HG02678 (cell line): Measurements from ENCODE around the gene NDST4.
A peak's percentile ranks its signal among the peaks of the same experiment; 100 is the strongest.

Experiments used
- ATAC-seq: cut with Tn5 transposase; IDR thresholded peaks from one replicate; pipeline ENCODE4 v1.9.1; 2021; ENCODE audit warnings: mild to moderate bottlenecking, moderate library complexity; ENCODE audit not compliant: unreplicated experiment

The NDST4 gene

GRCh38 chr4:115113506-115114106, at the start of gene NDST4:
NDST4 (minus strand) TSS chr4:115113620; CDS start chr4:115077036, 36,584 bp downstream.
- no peak for ATAC-seq

GRCh38 chr4:115159141-115159540, 45.7 kb upstream of the NDST4 start:
- no peak for ATAC-seq

DNA sequence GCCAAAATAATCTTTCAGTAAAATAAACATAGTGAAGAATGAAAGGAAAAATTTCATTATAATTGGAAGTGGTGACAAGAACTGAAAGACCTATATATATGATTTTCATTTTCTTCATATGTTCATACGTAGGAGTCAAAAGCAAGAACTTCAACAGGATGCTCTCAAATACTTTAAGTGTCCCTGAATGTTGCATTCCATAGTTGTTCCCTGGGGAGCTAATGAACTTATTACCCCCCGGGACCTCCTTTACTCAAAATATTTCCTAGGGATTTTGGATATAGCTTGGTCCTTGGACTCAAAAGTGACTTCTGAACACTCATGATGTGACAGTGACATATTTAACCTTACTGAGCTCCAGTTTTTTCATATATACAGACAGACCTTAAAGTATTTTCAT, 44.9 kb upstream of the NDST4 start:
- no peak for ATAC-seq

GRCh38 chr4:115154826-115155225, 41.4 kb upstream of the NDST4 start:
- ATAC-seq = no peak

DNA sequence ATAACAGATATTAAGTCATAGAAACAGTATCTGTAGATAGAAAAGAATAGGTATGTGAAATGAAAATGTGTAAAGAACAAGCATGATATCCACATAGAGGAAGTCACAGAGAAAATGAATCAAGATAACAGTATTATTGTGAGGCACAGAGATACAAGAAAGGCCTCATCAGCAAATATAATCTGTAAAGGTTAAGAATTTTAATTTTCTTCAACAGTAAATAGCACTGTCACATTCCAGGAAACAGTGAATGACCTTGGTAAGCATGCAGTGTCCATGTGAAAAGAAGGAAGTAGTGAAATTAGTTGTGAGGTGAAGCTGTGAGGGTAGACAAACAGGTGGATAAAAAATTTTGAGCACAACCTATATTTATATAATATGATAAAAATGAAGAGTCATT, 39.5 kb upstream of the NDST4 start:
- ATAC-seq = no peak

DNA sequence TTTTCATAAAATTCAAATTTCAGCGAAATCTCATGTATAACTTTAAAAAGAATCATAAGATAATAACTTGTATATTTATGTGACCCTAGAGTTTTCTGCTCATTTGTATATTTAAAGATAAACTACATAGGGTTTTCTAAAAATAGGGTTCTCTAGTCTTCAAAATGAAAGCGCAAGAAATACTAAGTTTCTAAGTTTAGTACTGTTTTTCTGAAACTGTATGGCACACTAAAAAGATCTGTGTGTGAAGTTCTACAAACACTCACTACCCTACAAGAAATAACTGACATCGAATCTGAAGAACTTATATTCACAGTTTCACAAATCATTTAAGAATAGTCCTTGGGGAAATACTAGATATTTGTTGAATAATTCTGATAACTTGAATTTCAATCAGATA, 38.7 kb upstream of the NDST4 start:
- peak; percentile 58 for ATAC-seq

- ATAC-seq = no peak
These were observed 35.7 kb upstream of the NDST4 start for GRCh38 chr4:115149106-115149505.

- ATAC-seq = no peak
These were observed 32.2 kb upstream of the NDST4 start for GRCh38 chr4:115145393-115146160.

DNA sequence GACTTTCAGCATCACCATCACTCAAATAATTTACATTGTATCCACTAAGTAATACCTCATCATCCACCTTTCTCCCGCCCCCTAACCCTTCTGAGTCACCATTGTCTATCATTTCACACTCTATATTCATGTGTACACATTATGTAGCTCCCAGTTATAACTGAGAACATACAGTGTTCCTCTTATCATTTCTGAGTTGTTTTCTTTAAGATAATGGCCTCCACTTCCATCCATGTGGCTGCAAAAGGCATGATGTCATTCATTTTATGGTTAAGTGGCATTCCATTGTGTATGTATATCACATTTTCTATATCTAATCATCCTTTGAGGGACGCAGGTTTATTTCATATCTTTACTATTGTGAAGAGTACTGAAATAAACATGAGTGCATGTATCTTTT, 14.6 kb upstream of the NDST4 start:
- ATAC-seq = no peak

DNA sequence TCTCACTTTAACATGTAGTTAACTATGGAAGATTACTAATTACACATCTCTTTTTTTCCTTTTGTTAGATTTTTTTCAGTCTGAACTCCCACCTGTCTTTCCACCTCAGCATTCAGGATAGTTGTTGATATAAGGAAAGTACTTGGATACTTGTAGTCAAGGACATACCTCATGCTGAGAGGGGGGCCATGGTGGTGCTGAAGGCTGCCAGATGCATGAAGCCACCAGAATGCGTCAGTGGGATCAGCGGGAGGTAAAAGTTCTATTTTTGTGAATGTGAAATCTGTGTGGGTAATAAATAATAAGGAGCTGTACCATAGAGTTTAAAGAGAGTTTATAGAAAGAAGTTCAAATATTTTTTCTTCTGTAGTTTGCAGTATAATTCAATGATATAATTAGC, 13.1 kb upstream of the NDST4 start:
- ATAC-seq = no peak

DNA sequence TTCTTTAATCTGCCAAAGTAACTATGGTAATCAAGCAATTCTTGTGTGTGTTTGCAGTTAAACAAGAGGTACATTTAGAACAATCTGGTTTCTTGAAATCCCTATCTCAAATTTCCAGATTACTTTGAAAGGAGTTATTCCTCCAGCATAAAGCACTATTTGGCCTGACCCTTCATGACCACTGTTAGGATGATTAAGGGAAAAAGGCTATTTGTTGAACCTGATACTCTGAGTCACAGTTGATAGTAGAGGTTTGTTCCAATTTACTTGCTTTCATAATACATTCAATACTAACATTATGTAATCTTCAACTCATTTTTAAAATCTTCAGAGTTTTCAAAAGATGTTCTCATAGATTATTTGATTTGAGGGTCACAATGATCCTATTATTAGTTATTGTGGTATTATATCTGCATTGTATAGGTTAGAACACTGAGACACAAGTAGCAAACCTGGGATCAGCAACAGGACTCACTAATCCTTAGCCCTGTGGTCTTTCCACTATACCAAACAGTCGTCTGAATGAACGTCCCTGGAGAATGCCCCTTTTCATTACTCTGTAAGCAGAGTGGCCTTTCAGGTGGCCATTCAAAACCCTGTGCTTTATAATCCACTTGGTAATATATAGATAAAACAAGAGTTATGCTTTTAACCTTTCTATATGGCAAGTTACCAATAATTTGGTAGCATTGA, 8.1 kb upstream of the NDST4 start:
- no peak for ATAC-seq

DNA sequence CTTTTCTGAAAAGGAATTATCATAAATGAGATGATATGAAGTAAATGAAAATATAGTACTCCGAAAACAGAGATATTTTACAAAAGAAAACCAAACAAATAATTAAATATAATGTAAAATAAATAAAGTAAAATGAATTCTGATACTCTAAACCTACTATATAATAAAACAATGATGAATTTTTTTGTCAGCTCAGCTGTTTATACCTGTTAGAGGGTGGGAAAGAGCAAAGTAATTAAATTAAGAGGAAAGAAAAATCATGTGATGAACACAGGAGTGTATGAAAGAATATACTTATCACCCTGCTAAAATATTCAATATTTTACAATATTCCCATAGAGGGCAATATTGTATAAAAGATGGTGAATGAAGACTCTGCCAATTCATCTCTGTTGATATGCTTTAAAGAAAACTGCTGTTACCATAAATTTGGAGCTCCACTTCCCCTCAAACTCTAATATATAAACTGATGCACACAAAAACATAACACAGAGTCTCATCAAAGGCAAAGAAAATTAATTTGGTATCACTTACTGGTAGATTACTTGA, 6.5 kb upstream of the NDST4 start:
- ATAC-seq = no peak

- ATAC-seq = no peak
These were observed 4.2 kb upstream of the NDST4 start for GRCh38 chr4:115117651-115118050.

DNA sequence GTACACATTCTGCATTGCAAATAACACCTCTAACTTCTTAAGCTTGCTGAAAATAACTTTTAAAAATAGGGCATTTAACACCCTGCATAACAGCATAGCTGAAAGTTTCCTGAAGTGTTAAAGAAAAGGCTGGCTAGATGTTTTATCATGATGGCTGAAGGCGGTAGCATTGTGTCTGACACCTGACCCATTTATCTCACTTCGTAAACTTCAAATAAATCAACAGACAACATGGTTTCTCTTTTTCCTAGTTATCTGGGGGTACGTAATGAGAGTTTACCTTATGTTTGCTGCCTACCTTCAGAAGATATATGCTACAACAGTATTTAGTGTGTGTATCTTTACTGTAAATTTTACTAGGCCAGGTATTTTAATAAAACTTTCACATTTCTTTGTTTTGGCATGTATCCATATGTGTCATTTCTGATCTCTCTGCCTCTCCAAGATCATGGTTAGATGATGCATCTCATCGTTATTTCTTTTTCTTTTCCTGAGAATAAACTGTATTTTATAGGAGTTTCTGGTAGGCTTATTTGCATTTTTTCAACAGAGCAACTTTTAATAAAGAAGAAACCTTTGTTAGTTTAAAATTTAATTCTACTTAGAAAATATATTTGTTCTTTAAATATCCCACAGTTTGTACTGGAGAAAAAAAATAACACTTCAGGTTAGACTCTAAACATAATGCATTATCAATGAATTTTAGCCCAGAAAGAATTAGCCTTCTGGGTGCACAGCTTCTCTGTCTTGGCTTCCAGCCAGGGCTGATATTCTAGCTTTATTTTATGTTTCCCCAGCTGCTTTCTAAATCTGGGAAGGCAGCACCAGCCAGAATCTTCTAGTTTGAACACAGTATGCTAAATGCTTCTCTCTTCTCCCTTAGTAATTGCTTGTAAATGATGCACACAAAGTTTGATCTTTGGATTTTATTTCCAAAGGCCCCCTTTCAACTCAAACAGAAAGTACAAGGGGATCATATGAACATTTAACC, 2.9 kb downstream of the NDST4 start:
- ATAC-seq = no peak

- ATAC-seq = no peak
These were observed 4.6 kb downstream of the NDST4 start for GRCh38 chr4:115108850-115109249.

DNA sequence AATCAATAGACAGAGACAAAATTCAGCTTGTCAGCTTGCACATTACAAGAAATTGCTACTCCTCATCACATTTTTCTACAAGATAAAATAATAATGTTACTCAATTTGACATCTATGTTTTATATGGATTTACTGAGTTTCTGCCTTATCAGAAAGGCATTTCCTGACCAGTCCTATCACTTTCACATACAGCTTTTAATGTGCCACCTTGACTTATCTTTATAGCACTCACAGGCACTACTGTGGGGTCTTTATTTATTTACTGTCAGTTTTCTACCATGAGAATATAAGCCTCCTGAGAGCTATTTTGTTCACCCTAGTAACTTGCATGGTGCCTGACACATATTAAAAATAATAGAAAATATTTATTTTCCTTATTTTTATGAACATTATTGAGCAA, 6.0 kb downstream of the NDST4 start:
- no peak for ATAC-seq

DNA sequence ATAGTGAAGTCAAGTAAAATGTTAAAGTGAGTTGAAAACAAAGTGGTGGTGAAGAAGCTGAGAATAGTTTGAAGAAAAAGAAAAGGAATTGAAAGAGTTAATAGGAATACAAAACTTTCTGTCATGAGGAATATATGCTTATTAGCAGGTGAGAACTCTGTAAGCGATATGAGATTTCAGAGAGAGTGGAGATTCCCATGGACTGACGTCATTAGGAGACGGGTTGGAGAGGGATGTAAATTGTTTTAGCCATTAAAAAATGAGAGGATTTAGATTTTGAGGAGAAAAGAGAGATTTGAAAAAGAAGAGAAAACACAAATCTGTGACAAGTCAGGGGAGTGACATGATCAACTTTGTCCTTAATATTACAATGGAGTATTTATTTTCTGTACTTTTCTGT, 11.7 kb downstream of the NDST4 start:
- ATAC-seq = no peak

DNA sequence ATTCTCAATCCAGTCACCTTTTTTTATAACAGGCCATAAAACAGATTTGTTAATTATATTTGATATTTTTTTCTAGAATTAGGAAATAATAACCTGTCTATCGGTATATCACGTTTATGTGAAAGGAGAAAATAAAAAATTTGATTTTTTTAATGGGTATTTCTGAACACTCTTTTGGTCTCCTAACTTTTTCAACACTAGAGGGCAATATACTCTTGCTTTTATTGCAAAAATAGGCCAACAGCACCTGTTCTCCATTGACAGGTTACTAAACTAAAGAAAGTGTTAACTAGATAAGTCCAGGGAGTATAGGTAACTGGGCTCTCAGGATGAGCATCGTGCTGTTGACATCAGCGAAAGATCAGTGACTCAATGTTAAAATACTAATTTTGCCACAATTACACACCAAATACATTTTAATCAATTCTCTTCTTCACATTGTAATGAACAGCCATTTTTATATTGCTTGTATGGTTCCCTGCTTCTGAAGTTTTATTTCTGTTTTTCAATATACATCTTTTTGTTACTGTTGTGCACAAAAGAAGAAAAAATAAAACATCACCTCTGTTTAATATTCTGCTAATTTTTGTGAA, 22.8 kb downstream of the NDST4 start:
- ATAC-seq = peak; percentile 81

DNA sequence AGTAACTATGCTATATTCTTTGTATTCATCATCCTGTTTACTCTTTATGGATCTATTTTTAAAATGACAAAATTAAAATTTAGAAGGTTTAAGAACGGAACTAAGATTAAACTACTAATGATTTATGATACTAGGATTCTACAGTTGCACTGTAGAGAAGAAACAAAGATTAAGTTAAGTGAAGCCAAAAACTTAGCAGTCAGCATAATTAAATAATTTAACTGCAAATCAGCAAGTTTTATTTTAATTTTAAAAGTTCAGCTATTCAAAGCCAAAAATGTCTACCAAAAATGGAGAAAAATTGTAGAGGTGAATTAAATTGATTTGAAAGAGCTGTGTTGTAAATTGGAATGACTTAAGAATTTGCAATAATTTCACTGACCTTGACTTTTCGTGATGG, 30.8 kb downstream of the NDST4 start:
- no peak for ATAC-seq

- no peak for ATAC-seq
These were observed 36.7 kb downstream of the NDST4 start for GRCh38 chr4:115076691-115077090.
